H9 (cell line): Measurements from ENCODE around the gene TMEM41B. TPM values are rescaled to one million over a fixed set of nuclear protein-coding genes. Genes with fewer than 3 reads are reported as not detected.
A peak's percentile ranks its signal among the peaks of the same experiment; 100 is the strongest.
"Not testable (repeated sequence)": the region's sequence is repeated elsewhere in the genome, so short reads cannot be mapped to it uniquely, and the experiment has no call there.

ENCODE experiments used
- DNase-seq: peaks from one replicate; pipeline ENCODE4 v3.0.0-alpha.2; 2017
- H2AFZ ChIP-seq: one replicate; pipeline ENCODE4 v1.6.1; 2013; ENCODE audit warnings: mild to moderate bottlenecking, low read length, control low read depth, moderate library complexity
- H2AK5ac ChIP-seq: 2 replicates; pipeline ENCODE4 v1.6.1; 2013; ENCODE audit warnings: low read length, control low read depth, mixed read lengths; ENCODE audit not compliant: insufficient read length
- H2BK120ac ChIP-seq: one replicate; pipeline ENCODE4 v1.6.1; 2013; ENCODE audit warnings: low read depth, mild to moderate bottlenecking, low read length, control low read depth, inconsistent platforms; ENCODE audit not compliant: poor library complexity, severe bottlenecking
- H2BK12ac ChIP-seq: 2 replicates; pipeline ENCODE4 v1.6.1; 2013; ENCODE audit warnings: low read length, control low read depth, mixed read lengths, low read depth; ENCODE audit not compliant: insufficient read length
- H2BK15ac ChIP-seq: 2 replicates; pipeline ENCODE4 v1.6.1; 2013; ENCODE audit warnings: low read depth, low read length, control low read depth
- H2BK20ac ChIP-seq: one replicate; pipeline ENCODE4 v1.6.1; 2013; ENCODE audit warnings: low read depth, mild to moderate bottlenecking, low read length, control low read depth, inconsistent platforms; ENCODE audit not compliant: poor library complexity, severe bottlenecking
- H2BK5ac ChIP-seq: 2 replicates; pipeline ENCODE4 v1.6.1; 2013; ENCODE audit warnings: low read length, control low read depth, mixed read lengths; ENCODE audit not compliant: insufficient read length
- H3K14ac ChIP-seq: 2 replicates; pipeline ENCODE4 v1.6.1; 2013; ENCODE audit warnings: low read length, control low read depth; ENCODE audit not compliant: insufficient read depth
- H3K18ac ChIP-seq: 2 replicates; pipeline ENCODE4 v1.6.1; 2013; ENCODE audit warnings: low read depth, mild to moderate bottlenecking, mixed read lengths, low read length, control low read depth; ENCODE audit not compliant: insufficient read length
- H3K23ac ChIP-seq: 2 replicates; pipeline ENCODE4 v1.6.1; 2013; ENCODE audit warnings: low read length, control low read depth, mixed read lengths, low read depth; ENCODE audit not compliant: insufficient read length
- H3K23me2 ChIP-seq: 2 replicates; pipeline ENCODE4 v1.6.1; 2013; ENCODE audit warnings: low read depth, mild to moderate bottlenecking, mixed read lengths, low read length, control low read depth; ENCODE audit not compliant: insufficient read length, poor library complexity, severe bottlenecking
- H3K27ac ChIP-seq: 2 replicates; pipeline ENCODE4 v1.5.1; 2013; ENCODE audit warnings: low read length, control low read depth, mixed read lengths, low read depth; ENCODE audit not compliant: insufficient read length
- H3K27me3 ChIP-seq: 2 replicates; pipeline ENCODE4 v1.6.1; 2013; ENCODE audit warnings: low read length, control low read depth, inconsistent platforms; ENCODE audit not compliant: insufficient read depth
- H3K4ac ChIP-seq: 2 replicates; pipeline ENCODE4 v1.6.1; 2013; ENCODE audit warnings: low read depth, mild to moderate bottlenecking, control low read depth, inconsistent platforms, low read length, moderate library complexity
- H3K4me1 ChIP-seq: 2 replicates; pipeline ENCODE4 v1.6.1; 2013; ENCODE audit warnings: low read length, control low read depth, inconsistent platforms; ENCODE audit not compliant: insufficient read depth
- H3K4me2 ChIP-seq: 2 replicates; pipeline ENCODE4 v1.6.1; 2013; ENCODE audit warnings: low read length, control low read depth, mixed read lengths; ENCODE audit not compliant: insufficient read length, insufficient read depth
- H3K56ac ChIP-seq: 2 replicates; pipeline ENCODE4 v1.6.1; 2013; ENCODE audit warnings: low read depth, mild to moderate bottlenecking, mixed read lengths, low read length, control low read depth; ENCODE audit not compliant: insufficient read length
- H3K79me1 ChIP-seq: 2 replicates; pipeline ENCODE4 v1.6.1; 2013; ENCODE audit warnings: low read depth, mild to moderate bottlenecking, moderate library complexity, low read length, control low read depth, inconsistent platforms; ENCODE audit not compliant: insufficient read depth, poor library complexity, severe bottlenecking
- H3K79me2 ChIP-seq: 2 replicates; pipeline ENCODE4 v1.6.1; 2013; ENCODE audit warnings: low read length, control low read depth, inconsistent platforms; ENCODE audit not compliant: insufficient read depth
- H3K9ac ChIP-seq: 2 replicates; pipeline ENCODE4 v1.6.1; 2013; ENCODE audit warnings: low read length, control low read depth, mixed read lengths; ENCODE audit not compliant: insufficient read length; ENCODE audit errors: extremely low read depth
- H3K9me3 ChIP-seq: one replicate; pipeline ENCODE4 v1.6.1; 2013; ENCODE audit warnings: low read depth, low read length, inconsistent platforms; ENCODE audit not compliant: control insufficient read depth
- H3T11ph ChIP-seq: one replicate; pipeline ENCODE4 v1.6.1; 2013; ENCODE audit warnings: mild to moderate bottlenecking, low read length, control low read depth, inconsistent platforms
- H4K20me1 ChIP-seq: one replicate; pipeline ENCODE4 v1.6.1; 2013; ENCODE audit not compliant: control insufficient read depth, insufficient read length, insufficient read depth
- H4K5ac ChIP-seq: 2 replicates; pipeline ENCODE4 v1.6.1; 2013; ENCODE audit warnings: low read depth, mild to moderate bottlenecking, mixed read lengths, low read length, control low read depth; ENCODE audit not compliant: insufficient read length
- H4K8ac ChIP-seq: replicated peaks from 2 replicates; pipeline ENCODE4 v1.6.1; 2013; ENCODE audit warnings: low read length, control low read depth, mixed read lengths, low read depth; ENCODE audit not compliant: insufficient read length
- H4K91ac ChIP-seq: 2 replicates; pipeline ENCODE4 v1.6.1; 2013; ENCODE audit warnings: low read depth, mild to moderate bottlenecking, moderate library complexity, mixed read lengths, low read length, control low read depth; ENCODE audit not compliant: insufficient read length
- H3K27ac Mint-ChIP-seq, 3 experiments: 2 replicates in 2 of 3; 3 replicates in 1 of 3; pipeline ENCODE4 v1.8.0; 2020 to 2021; ENCODE audit warnings: mixed read lengths in 3 of 3, mild to moderate bottlenecking in 1 of 3, moderate library complexity in 1 of 3
- H3K27me3 Mint-ChIP-seq: 2 replicates; pipeline ENCODE4 v1.8.0; 2021; ENCODE audit warnings: low read depth, mild to moderate bottlenecking, moderate library complexity, mixed read lengths
- H3K36me3 Mint-ChIP-seq, 3 experiments: 2 replicates in 2 of 3; 3 replicates in 1 of 3; pipeline ENCODE4 v1.8.0; 2020 to 2021; ENCODE audit warnings: low read depth in 3 of 3, mixed read lengths in 3 of 3; ENCODE audit not compliant: insufficient read depth in 1 of 3
- H3K4me1 Mint-ChIP-seq, 2 experiments: 2 replicates each; pipeline ENCODE4 v1.8.0; 2020; ENCODE audit warnings: mixed read lengths in 2 of 2
- H3K4me3 Mint-ChIP-seq, 2 experiments: 2 replicates in 1 of 2; 3 replicates in 1 of 2; pipeline ENCODE4 v1.8.0; 2020 to 2021; ENCODE audit warnings: mild to moderate bottlenecking in 2 of 2, mixed read lengths in 2 of 2, moderate library complexity in 1 of 2
- H3K9me3 Mint-ChIP-seq, 2 experiments: 2 replicates in 1 of 2; 3 replicates in 1 of 2; pipeline ENCODE4 v1.8.0; 2020; ENCODE audit warnings: mild to moderate bottlenecking in 2 of 2, mixed read lengths in 2 of 2, moderate library complexity in 1 of 2
- CTCF ChIP-seq: fragments of 200-600 bp; sonication (generic); conservative IDR thresholded peaks from 3 replicates; pipeline ENCODE4 v1.8.0; 2021; ENCODE audit warnings: antibody characterized with exemption, mild to moderate bottlenecking
- WGBS: extraction: QIAGEN DNeasy Blood & Tissue Kit; methylation state at CpG from one replicate; pipeline ENCODE4 v1.1.7; 2013; ENCODE audit warnings: missing lambda C conversion rate, low lambda C conversion rate, mixed read lengths; ENCODE audit not compliant: insufficient read length; ENCODE audit errors: extremely low coverage; 5-methylcytosine and 5-hydroxymethylcytosine counted together
- total RNA-seq: library from RNA; stranded (reverse); gene quantifications from 2 replicates; pipeline ENCODE4 v1.2.1, GENCODE V29; 2021

The TMEM41B gene
- total RNA-seq, 1 experiment from 2014 or later, result 48.7 TPM

- Histone ChIP-seq H3K4me1 (peaks cover 4% of the 10 kb centered on the region; the same call in 1 of the 2 replicates), H2BK5ac (no peak overlapping the region), H3K27ac (no peak overlapping the region), H4K8ac (no peak overlapping the region), H3K27me3 (no peaks in the 10 kb centered on the region), H3K9ac (no peak overlapping the region), H3K79me1 (no peaks in the 10 kb centered on the region), H2AFZ (no peak overlapping the region), H3K4ac (no peak overlapping the region), H4K5ac (no peak overlapping the region), H3K9me3 (no peaks in the 10 kb centered on the region), H3K14ac (no peak overlapping the region), H2BK12ac (no peak overlapping the region), H3K56ac (no peak overlapping the region), H3K23ac (no peak overlapping the region), H3K23me2 (no peaks in the 10 kb centered on the region), H3K18ac (no peak overlapping the region), H4K91ac (no peak overlapping the region), H2BK15ac (no peak overlapping the region), H3K4me2 (no peak overlapping the region), H2BK120ac (no peak overlapping the region), H2AK5ac (no peak overlapping the region), H3T11ph (no peak overlapping the region), H2BK20ac (no peak overlapping the region), H3K79me2 (no peaks in the 10 kb centered on the region), H4K20me1 (no peaks in the 10 kb centered on the region)
- no peak overlapping the region for H3K27ac Mint-ChIP-seq
- no CpG with 5 or more reads among the region's 3 CpGs for WGBS
- peaks cover 30 to 40% of the 10 kb centered on the region in 2 experiments for H3K4me1 Mint-ChIP-seq
- no peak overlapping the region for H3K4me3 Mint-ChIP-seq
- no peak for DNase-seq
- no peaks in the 10 kb centered on the region for H3K27me3 Mint-ChIP-seq
- no peaks in the 10 kb centered on the region for H3K36me3 Mint-ChIP-seq
- no peaks in the 10 kb centered on the region for H3K9me3 Mint-ChIP-seq
- TF ChIP-seq CTCF, result no peak
Observed at GRCh38 chr11:9320047-9320446, 5.7 kb upstream of the TMEM41B start.

GRCh38 chr11:9319377-9320001 lies 5.1 kb upstream of the TMEM41B start:
- not testable (repeated sequence) for H4K5ac ChIP-seq, H2BK20ac ChIP-seq, H4K8ac ChIP-seq, H3K4me2 ChIP-seq, H3K9me3 Mint-ChIP-seq, H2AFZ ChIP-seq, H3K9me3 ChIP-seq, H3K4ac ChIP-seq, H3K27me3 ChIP-seq, DNase-seq, H4K20me1 ChIP-seq, H2BK120ac ChIP-seq, H3K4me1 ChIP-seq, H3K14ac ChIP-seq, H3K18ac ChIP-seq, H2BK15ac ChIP-seq, H3K9ac ChIP-seq, H3T11ph ChIP-seq, H3K79me1 ChIP-seq, H3K56ac ChIP-seq, H2BK5ac ChIP-seq, H3K79me2 ChIP-seq, H2BK12ac ChIP-seq, H2AK5ac ChIP-seq, H3K27me3 Mint-ChIP-seq, H3K36me3 Mint-ChIP-seq, H3K23me2 ChIP-seq, H3K27ac ChIP-seq, H4K91ac ChIP-seq, H3K23ac ChIP-seq
- Mint-ChIP-seq H3K27ac (peak overlapping the region in 2 of 3 experiments; percentile 59 to 86; a peak in 3 of 7 replicates), H3K4me1 (peaks cover 33 to 43% of the 10 kb centered on the region in 2 experiments), H3K4me3 (peak overlapping the region in 1 of 2 experiments; percentile 36; a peak in 1 of 5 replicates)
- WGBS, result no CpG with 5 or more reads among the region's 4 CpGs
